Measurements from ENCODE around the gene ERGIC3.

The ERGIC3 gene

GRCh38 chr20:35576816-35577215 is 34.9 kb downstream of the ERGIC3 start:
- TF ChIP-seq ZNF791 (tag by site-specific recombination; IDR thresholded peaks at IDR 0.05): no peak
- no peak for TF ChIP-seq ZBTB7A (tag by site-specific recombination; IDR thresholded peaks at IDR 0.05; ENCODE audit: low read depth)
- TF ChIP-seq WT1 (tag by site-specific recombination; IDR thresholded peaks at IDR 0.05): no peak
- TF ChIP-seq ZFP37 (tag by site-specific recombination; IDR thresholded peaks at IDR 0.05): no peak
- no peak for TF ChIP-seq ZNF155 (tag by site-specific recombination; IDR thresholded peaks at IDR 0.05)
- no peak for TF ChIP-seq ZNF555 (tag by site-specific recombination; conservative IDR thresholded peaks at IDR 0.05)
- TF ChIP-seq ZNF202 (tag by site-specific recombination; IDR thresholded peaks at IDR 0.05; ENCODE audit: borderline replicate concordance): no peak
- no peak for TF ChIP-seq ZNF623 (tag by site-specific recombination; IDR thresholded peaks at IDR 0.05)
- no peak for TF ChIP-seq AEBP2 (tag by site-specific recombination; IDR thresholded peaks at IDR 0.05; ENCODE audit: borderline replicate concordance)
- TF ChIP-seq ZFP41 (tag by site-specific recombination; IDR thresholded peaks at IDR 0.05; ENCODE audit: borderline replicate concordance): no peak
- H3K27ac ChIP-seq (ENCODE audit: extremely low read depth, low read depth, low read length): no peak overlapping the region
- no peaks in the 10 kb centered on the region for H3K4me1 ChIP-seq (ENCODE audit: control insufficient read depth, insufficient read depth, low read length)
- ChIA-PET CTCF (interaction anchor here (0.5 kb wide), 1 partner anchor 15 kb away, joined by 3 read pairs; no protein-coding TSS in a partner anchor), POLR2A (interaction anchor here (0.6 kb wide), 1 partner anchor 13 kb away, joined by 6 read pairs; no protein-coding TSS in a partner anchor)
- H3K4me3 ChIP-seq (ENCODE audit: low read depth, low read length): no peak overlapping the region
- no peaks in the 10 kb centered on the region for H3K9me3 ChIP-seq (ENCODE audit: control insufficient read depth, insufficient read depth, low read depth, low read length)
- peaks cover 0 to 5% of the 10 kb centered on the region in 2 experiments; a peak in 1 of 3 replicates for H3K36me3 ChIP-seq (ENCODE audit: control insufficient read depth in 2 of 2, insufficient read depth in 1 of 2, low read length in 2 of 2)

GRCh38 chr20:35578469-35578868 is 36.6 kb downstream of the ERGIC3 start:
- no peaks in the 10 kb centered on the region for H3K9me3 ChIP-seq (ENCODE audit: control insufficient read depth, insufficient read depth, low read depth, low read length)
- POLR2A ChIA-PET: interaction anchor here (0.8 kb wide), 1 partner anchor 85 kb away, joined by 3 read pairs; no protein-coding TSS in a partner anchor
- CTCF ChIA-PET: interaction anchor here (0.6 kb wide), 1 partner anchor 61 kb away, joined by 5 read pairs; no protein-coding TSS in a partner anchor
- H3K27ac ChIP-seq (ENCODE audit: extremely low read depth, low read depth, low read length): no peak overlapping the region
- no peaks in the 10 kb centered on the region for H3K4me1 ChIP-seq (ENCODE audit: control insufficient read depth, insufficient read depth, low read length)
- TF ChIP-seq MZF1 (tag by site-specific recombination; IDR thresholded peaks at IDR 0.05; ENCODE audit: borderline replicate concordance): no peak
- TF ChIP-seq ZNF280C (tag by site-specific recombination; IDR thresholded peaks at IDR 0.05): no peak
- no peak for TF ChIP-seq ZNF645 (tag by site-specific recombination; IDR thresholded peaks at IDR 0.05)
- no peak for TF ChIP-seq ZBTB8A (tag by site-specific recombination; IDR thresholded peaks at IDR 0.05)
- no peak for TF ChIP-seq ZNF391 (tag by site-specific recombination; IDR thresholded peaks at IDR 0.05; ENCODE audit: borderline replicate concordance, low read depth)
- no peak for TF ChIP-seq ZBTB10 (tag by site-specific recombination; IDR thresholded peaks at IDR 0.05)
- TF ChIP-seq ZNF341 (tag by site-specific recombination; IDR thresholded peaks at IDR 0.05; ENCODE audit: low read depth): no peak
- TF ChIP-seq ZNF398 (tag by site-specific recombination; IDR thresholded peaks at IDR 0.05): no peak
- no peak for TF ChIP-seq ZNF362 (tag by site-specific recombination; IDR thresholded peaks at IDR 0.05)
- no peak for TF ChIP-seq SP2 (tag by site-specific recombination; IDR thresholded peaks at IDR 0.05)
- TF ChIP-seq ZNF335 (tag by site-specific recombination; conservative IDR thresholded peaks at IDR 0.05): no peak
- no peak for TF ChIP-seq ZNF324 (tag by site-specific recombination; IDR thresholded peaks at IDR 0.05)
- no peak for TF ChIP-seq ZNF777 (tag by site-specific recombination; IDR thresholded peaks at IDR 0.05; ENCODE audit: borderline replicate concordance)
- TF ChIP-seq ZNF561 (tag by site-specific recombination; IDR thresholded peaks at IDR 0.05; ENCODE audit: borderline replicate concordance): no peak
- peaks cover 0 to 10% of the 10 kb centered on the region in 2 experiments; a peak in 1 of 3 replicates for H3K36me3 ChIP-seq (ENCODE audit: control insufficient read depth in 2 of 2, insufficient read depth in 1 of 2, low read length in 2 of 2)
- H3K4me3 ChIP-seq (ENCODE audit: low read depth, low read length): no peak overlapping the region

Data from HEK293 (cell line).